H1 (cell line): ENCODE data around the gene PNPLA3.

Experiments
- EP300 ChIP-seq, 2 experiments: IDR thresholded peaks; 1 replicate in 1 of 2; 2 replicates in 1 of 2; pipeline ENCODE4 v1.6.1; 2011 to 2012; ENCODE audit warnings: low read depth in 2 of 2, low read length in 2 of 2, mild to moderate bottlenecking in 2 of 2, borderline replicate concordance in 1 of 2, inconsistent platforms in 1 of 2, moderate library complexity in 1 of 2
- EZH2 ChIP-seq: fragments of 200-600 bp; sonication (generic); IDR thresholded peaks from 2 replicates; pipeline ENCODE4 v1.7.1; 2012; ENCODE audit warnings: low read depth, mild to moderate bottlenecking, moderate library complexity, low read length, inconsistent platforms; ENCODE audit not compliant: severe bottlenecking
- FOSL1 ChIP-seq: IDR thresholded peaks from 2 replicates; pipeline ENCODE4 v1.6.1; 2011; ENCODE audit warnings: mild to moderate bottlenecking, low read depth, low read length, moderate library complexity; ENCODE audit not compliant: insufficient read depth
- HDAC2 ChIP-seq, 2 experiments: fragments of 300-600 bp in 1 of 2; sonication (generic) in 1 of 2; IDR thresholded peaks; 2 replicates each; pipeline ENCODE4 v1.6.1; 2011 to 2012; ENCODE audit warnings: low read depth in 2 of 2, low read length in 2 of 2, mild to moderate bottlenecking in 2 of 2, moderate library complexity in 2 of 2, borderline replicate concordance in 1 of 2, inconsistent platforms in 1 of 2
- KDM5A ChIP-seq: fragments of 200-600 bp; IDR thresholded peaks from 2 replicates; pipeline ENCODE4 v1.7.1; 2012; ENCODE audit warnings: mild to moderate bottlenecking, low read length, inconsistent platforms, mixed read lengths
- NANOG ChIP-seq: IDR thresholded peaks from 2 replicates; pipeline ENCODE4 v1.6.1; 2011; ENCODE audit warnings: low read length, low read depth, mild to moderate bottlenecking, inconsistent platforms; ENCODE audit not compliant: insufficient read depth, poor library complexity, severe bottlenecking
- POLR2A ChIP-seq, 2 experiments: IDR thresholded peaks; 1 replicate in 1 of 2; 2 replicates in 1 of 2; pipeline ENCODE4 v1.6.1; 2011; ENCODE audit warnings: low read depth in 2 of 2, low read length in 2 of 2, mild to moderate bottlenecking in 2 of 2; ENCODE audit errors: control extremely low read depth in 1 of 2
- POLR2AphosphoS5 ChIP-seq: IDR thresholded peaks from 2 replicates; pipeline ENCODE4 v1.6.1; 2011; ENCODE audit warnings: low read depth, low read length
- RFX5 ChIP-seq: IDR thresholded peaks from 2 replicates; pipeline ENCODE4 v1.6.1; 2011; ENCODE audit warnings: low read depth, low read length, improper control_type of control experiment, borderline replicate concordance
- SRF ChIP-seq: IDR thresholded peaks from 2 replicates; pipeline ENCODE4 v1.6.1; 2011; ENCODE audit warnings: mild to moderate bottlenecking, low read depth, low read length, moderate library complexity
- SUZ12 ChIP-seq: fragments of 200-600 bp; sonication (generic); IDR thresholded peaks from 2 replicates; pipeline ENCODE4 v1.6.1; 2012; ENCODE audit warnings: mild to moderate bottlenecking, inconsistent platforms, low read length, moderate library complexity, mixed read lengths
- TF ChIP-seq, protein P1 (sequence below): IDR thresholded peaks from 2 replicates; pipeline ENCODE4 v1.6.1; 2012; ENCODE audit warnings: inconsistent platforms
- TF ChIP-seq, protein P2 (sequence below), 3 experiments: IDR thresholded peaks; 1 replicate in 2 of 3; 2 replicates in 1 of 3; pipeline versions ENCODE4 v1.5.1 to v1.6.1; 2011; ENCODE audit warnings: low read length in 3 of 3, mild to moderate bottlenecking in 3 of 3, inconsistent platforms in 2 of 3, low read depth in 1 of 3, moderate library complexity in 1 of 3; ENCODE audit not compliant: insufficient read depth in 1 of 3; ENCODE audit errors: control extremely low read depth in 1 of 3
- TF ChIP-seq, protein P3 (sequence below): IDR thresholded peaks from 2 replicates; pipeline ENCODE4 v1.6.1; 2012; ENCODE audit warnings: low read length, inconsistent platforms

DNA sequence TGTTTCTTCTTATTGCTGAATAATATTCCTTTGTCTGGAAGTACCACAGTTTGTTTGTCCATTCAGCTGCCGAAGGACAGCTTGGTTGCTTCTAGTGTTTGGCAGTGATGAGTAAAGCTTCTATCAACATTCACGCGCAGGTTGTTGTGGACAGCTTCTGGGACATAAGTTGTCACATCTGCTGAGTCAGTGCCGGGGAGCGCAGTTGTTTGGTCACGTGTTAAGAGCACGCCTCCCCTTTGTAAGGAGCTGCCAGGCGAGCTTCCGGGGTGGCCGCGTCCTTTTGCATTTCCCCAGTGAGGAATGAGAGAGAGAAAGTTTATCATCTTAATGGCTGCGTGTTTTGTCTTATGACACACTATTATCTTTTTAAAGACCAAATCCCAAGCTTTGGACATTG, 61.9 kb downstream of the PNPLA3 start:
- TF ChIP-seq, protein P1, sequence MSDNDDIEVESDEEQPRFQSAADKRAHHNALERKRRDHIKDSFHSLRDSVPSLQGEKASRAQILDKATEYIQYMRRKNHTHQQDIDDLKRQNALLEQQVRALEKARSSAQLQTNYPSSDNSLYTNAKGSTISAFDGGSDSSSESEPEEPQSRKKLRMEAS = no peak
- TF ChIP-seq KDM5A (no peak), RFX5 (no peak), SUZ12 (no peak), NANOG (no peak), POLR2A (IDR thresholded peaks at IDR 0.05; ENCODE audit: control extremely low read depth in 1 of 2, low read depth in 2 of 2, low read length in 2 of 2) (no peak), POLR2AphosphoS5 (no peak), HDAC2 (IDR thresholded peaks at IDR 0.05; ENCODE audit: borderline replicate concordance in 1 of 2, low read depth in 2 of 2, low read length in 2 of 2) (no peak), EZH2 (no peak), FOSL1 (no peak), SRF (no peak), EP300 (IDR thresholded peaks at IDR 0.05; ENCODE audit: borderline replicate concordance in 1 of 2, low read depth in 2 of 2, low read length in 2 of 2) (no peak)
- TF ChIP-seq, protein P2, sequence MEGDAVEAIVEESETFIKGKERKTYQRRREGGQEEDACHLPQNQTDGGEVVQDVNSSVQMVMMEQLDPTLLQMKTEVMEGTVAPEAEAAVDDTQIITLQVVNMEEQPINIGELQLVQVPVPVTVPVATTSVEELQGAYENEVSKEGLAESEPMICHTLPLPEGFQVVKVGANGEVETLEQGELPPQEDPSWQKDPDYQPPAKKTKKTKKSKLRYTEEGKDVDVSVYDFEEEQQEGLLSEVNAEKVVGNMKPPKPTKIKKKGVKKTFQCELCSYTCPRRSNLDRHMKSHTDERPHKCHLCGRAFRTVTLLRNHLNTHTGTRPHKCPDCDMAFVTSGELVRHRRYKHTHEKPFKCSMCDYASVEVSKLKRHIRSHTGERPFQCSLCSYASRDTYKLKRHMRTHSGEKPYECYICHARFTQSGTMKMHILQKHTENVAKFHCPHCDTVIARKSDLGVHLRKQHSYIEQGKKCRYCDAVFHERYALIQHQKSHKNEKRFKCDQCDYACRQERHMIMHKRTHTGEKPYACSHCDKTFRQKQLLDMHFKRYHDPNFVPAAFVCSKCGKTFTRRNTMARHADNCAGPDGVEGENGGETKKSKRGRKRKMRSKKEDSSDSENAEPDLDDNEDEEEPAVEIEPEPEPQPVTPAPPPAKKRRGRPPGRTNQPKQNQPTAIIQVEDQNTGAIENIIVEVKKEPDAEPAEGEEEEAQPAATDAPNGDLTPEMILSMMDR (IDR thresholded peaks at IDR 0.05; ENCODE audit: control extremely low read depth in 1 of 3, insufficient read depth in 1 of 3, low read depth in 1 of 3, low read length in 3 of 3) = no peak
- TF ChIP-seq, protein P3, sequence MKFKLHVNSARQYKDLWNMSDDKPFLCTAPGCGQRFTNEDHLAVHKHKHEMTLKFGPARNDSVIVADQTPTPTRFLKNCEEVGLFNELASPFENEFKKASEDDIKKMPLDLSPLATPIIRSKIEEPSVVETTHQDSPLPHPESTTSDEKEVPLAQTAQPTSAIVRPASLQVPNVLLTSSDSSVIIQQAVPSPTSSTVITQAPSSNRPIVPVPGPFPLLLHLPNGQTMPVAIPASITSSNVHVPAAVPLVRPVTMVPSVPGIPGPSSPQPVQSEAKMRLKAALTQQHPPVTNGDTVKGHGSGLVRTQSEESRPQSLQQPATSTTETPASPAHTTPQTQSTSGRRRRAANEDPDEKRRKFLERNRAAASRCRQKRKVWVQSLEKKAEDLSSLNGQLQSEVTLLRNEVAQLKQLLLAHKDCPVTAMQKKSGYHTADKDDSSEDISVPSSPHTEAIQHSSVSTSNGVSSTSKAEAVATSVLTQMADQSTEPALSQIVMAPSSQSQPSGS = no peak
